K562 (cell line): Measurements from ENCODE around the gene C22orf39. TPM values are rescaled to one million over a fixed set of nuclear protein-coding genes. Genes with fewer than 3 reads are reported as not detected.

Experiments
- BCOR ChIP-seq: fragments of 450-650 bp; IDR thresholded peaks from 2 replicates; pipeline ENCODE4 v1.6.1; 2016
- RBFOX2 ChIP-seq: fragments of 200-400 bp; formaldehyde crosslinking; IDR thresholded peaks from 2 replicates; pipeline ENCODE4 v1.6.1; 2017; ENCODE audit warnings: low read depth, mild to moderate bottlenecking, low read length, moderate library complexity
- SETDB1 ChIP-seq: IDR thresholded peaks from one replicate; pipeline ENCODE4 v1.6.1; 2012; ENCODE audit warnings: low read length, control low read depth, inconsistent platforms
- polyA plus RNA-seq, 8 experiments: library from polyadenylated mRNA; depleted of rRNA in 4 of 8; stranded (reverse) in 5 of 8; unstranded in 3 of 8; fragments of >200 nt; fragmentation: Nextera tagmentation in 2 of 8; fragmentation: Illumina TruSeq in 1 of 8; extraction: Ambion mirVana in 2 of 8; extraction: Trizol in 1 of 8; gene quantifications; 2 replicates each; pipeline versions ENCODE4 v1.2.1 to v1.2.3, GENCODE V29; 2011 to 2014; ENCODE audit warnings: inconsistent platforms in 1 of 8, missing spikeins in 1 of 8
- total RNA-seq, 7 experiments: library from RNA; depleted of rRNA in 6 of 7; stranded (reverse); fragments of >200 nt in 6 of 7; fragmentation: Illumina TruSeq in 2 of 7; extraction: Trizol in 2 of 7; gene quantifications; 2 replicates each; pipeline versions ENCODE4 v1.2.1 to v1.2.3, GENCODE V29; 2011 to 2021; ENCODE audit warnings: low replicate concordance in 1 of 7
- TF ChIP-seq, protein P1 (sequence below): fragments of 200-600 bp; sonication (generic); IDR thresholded peaks from one replicate; pipeline ENCODE4 v1.6.1; 2012; ENCODE audit warnings: mild to moderate bottlenecking, low read depth, low read length, inconsistent platforms
- TF ChIP-seq, protein P2 (sequence below): IDR thresholded peaks from 2 replicates; pipeline ENCODE4 v1.6.1; 2011; ENCODE audit not compliant: insufficient read length; ENCODE audit errors: extremely low read depth
- TF ChIP-seq, protein P3 (sequence below), 2 experiments: fragments of 450-650 bp; IDR thresholded peaks; 2 replicates each; pipeline ENCODE4 v1.6.1; 2018; ENCODE audit warnings: mild to moderate bottlenecking in 2 of 2, low read depth in 1 of 2; ENCODE audit not compliant: partially characterized antibody in 2 of 2
- TF ChIP-seq, protein P4 (sequence below): fragments of 250-450 bp; sonication (Bioruptor Pico); IDR thresholded peaks from 2 replicates; pipeline ENCODE4 v1.4.0; 2020; ENCODE audit warnings: mild to moderate bottlenecking, moderate library complexity, borderline replicate concordance

The C22orf39 gene
- total and polyA plus RNA-seq, 9 of the 15 experiments (the other 6 are each of a cell fraction or from before 2014, with no cell fraction given), result 20.4 to 139 (median 66.8) TPM

DNA sequence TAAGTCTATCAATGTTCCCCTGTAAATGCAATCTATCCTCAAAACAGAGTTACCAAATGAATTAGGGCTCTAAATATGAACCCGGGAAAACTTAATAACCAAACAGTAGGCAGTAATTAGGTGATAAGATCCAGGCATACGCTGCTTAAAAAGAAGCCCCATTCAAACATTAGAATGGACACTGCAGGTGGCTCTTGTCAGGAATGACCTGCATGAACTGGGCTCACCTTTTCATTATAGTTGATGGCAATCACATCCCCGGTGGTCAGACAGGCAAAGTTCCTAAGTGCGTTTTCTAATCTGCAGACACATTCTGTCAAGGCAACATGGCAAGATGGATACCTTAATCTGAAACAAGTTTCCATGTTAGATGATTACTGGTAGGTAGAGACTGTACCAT is 17.5 kb upstream of the C22orf39 start (continued):
- TF ChIP-seq, protein P1, sequence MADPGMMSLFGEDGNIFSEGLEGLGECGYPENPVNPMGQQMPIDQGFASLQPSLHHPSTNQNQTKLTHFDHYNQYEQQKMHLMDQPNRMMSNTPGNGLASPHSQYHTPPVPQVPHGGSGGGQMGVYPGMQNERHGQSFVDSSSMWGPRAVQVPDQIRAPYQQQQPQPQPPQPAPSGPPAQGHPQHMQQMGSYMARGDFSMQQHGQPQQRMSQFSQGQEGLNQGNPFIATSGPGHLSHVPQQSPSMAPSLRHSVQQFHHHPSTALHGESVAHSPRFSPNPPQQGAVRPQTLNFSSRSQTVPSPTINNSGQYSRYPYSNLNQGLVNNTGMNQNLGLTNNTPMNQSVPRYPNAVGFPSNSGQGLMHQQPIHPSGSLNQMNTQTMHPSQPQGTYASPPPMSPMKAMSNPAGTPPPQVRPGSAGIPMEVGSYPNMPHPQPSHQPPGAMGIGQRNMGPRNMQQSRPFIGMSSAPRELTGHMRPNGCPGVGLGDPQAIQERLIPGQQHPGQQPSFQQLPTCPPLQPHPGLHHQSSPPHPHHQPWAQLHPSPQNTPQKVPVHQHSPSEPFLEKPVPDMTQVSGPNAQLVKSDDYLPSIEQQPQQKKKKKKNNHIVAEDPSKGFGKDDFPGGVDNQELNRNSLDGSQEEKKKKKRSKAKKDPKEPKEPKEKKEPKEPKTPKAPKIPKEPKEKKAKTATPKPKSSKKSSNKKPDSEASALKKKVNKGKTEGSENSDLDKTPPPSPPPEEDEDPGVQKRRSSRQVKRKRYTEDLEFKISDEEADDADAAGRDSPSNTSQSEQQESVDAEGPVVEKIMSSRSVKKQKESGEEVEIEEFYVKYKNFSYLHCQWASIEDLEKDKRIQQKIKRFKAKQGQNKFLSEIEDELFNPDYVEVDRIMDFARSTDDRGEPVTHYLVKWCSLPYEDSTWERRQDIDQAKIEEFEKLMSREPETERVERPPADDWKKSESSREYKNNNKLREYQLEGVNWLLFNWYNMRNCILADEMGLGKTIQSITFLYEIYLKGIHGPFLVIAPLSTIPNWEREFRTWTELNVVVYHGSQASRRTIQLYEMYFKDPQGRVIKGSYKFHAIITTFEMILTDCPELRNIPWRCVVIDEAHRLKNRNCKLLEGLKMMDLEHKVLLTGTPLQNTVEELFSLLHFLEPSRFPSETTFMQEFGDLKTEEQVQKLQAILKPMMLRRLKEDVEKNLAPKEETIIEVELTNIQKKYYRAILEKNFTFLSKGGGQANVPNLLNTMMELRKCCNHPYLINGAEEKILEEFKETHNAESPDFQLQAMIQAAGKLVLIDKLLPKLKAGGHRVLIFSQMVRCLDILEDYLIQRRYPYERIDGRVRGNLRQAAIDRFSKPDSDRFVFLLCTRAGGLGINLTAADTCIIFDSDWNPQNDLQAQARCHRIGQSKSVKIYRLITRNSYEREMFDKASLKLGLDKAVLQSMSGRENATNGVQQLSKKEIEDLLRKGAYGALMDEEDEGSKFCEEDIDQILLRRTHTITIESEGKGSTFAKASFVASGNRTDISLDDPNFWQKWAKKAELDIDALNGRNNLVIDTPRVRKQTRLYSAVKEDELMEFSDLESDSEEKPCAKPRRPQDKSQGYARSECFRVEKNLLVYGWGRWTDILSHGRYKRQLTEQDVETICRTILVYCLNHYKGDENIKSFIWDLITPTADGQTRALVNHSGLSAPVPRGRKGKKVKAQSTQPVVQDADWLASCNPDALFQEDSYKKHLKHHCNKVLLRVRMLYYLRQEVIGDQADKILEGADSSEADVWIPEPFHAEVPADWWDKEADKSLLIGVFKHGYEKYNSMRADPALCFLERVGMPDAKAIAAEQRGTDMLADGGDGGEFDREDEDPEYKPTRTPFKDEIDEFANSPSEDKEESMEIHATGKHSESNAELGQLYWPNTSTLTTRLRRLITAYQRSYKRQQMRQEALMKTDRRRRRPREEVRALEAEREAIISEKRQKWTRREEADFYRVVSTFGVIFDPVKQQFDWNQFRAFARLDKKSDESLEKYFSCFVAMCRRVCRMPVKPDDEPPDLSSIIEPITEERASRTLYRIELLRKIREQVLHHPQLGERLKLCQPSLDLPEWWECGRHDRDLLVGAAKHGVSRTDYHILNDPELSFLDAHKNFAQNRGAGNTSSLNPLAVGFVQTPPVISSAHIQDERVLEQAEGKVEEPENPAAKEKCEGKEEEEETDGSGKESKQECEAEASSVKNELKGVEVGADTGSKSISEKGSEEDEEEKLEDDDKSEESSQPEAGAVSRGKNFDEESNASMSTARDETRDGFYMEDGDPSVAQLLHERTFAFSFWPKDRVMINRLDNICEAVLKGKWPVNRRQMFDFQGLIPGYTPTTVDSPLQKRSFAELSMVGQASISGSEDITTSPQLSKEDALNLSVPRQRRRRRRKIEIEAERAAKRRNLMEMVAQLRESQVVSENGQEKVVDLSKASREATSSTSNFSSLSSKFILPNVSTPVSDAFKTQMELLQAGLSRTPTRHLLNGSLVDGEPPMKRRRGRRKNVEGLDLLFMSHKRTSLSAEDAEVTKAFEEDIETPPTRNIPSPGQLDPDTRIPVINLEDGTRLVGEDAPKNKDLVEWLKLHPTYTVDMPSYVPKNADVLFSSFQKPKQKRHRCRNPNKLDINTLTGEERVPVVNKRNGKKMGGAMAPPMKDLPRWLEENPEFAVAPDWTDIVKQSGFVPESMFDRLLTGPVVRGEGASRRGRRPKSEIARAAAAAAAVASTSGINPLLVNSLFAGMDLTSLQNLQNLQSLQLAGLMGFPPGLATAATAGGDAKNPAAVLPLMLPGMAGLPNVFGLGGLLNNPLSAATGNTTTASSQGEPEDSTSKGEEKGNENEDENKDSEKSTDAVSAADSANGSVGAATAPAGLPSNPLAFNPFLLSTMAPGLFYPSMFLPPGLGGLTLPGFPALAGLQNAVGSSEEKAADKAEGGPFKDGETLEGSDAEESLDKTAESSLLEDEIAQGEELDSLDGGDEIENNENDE, result no peak
- TF ChIP-seq SETDB1 (no peak), BCOR (no peak), RBFOX2 (no peak)
- TF ChIP-seq, protein P2, sequence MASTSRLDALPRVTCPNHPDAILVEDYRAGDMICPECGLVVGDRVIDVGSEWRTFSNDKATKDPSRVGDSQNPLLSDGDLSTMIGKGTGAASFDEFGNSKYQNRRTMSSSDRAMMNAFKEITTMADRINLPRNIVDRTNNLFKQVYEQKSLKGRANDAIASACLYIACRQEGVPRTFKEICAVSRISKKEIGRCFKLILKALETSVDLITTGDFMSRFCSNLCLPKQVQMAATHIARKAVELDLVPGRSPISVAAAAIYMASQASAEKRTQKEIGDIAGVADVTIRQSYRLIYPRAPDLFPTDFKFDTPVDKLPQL, result no peak
- TF ChIP-seq, protein P3, sequence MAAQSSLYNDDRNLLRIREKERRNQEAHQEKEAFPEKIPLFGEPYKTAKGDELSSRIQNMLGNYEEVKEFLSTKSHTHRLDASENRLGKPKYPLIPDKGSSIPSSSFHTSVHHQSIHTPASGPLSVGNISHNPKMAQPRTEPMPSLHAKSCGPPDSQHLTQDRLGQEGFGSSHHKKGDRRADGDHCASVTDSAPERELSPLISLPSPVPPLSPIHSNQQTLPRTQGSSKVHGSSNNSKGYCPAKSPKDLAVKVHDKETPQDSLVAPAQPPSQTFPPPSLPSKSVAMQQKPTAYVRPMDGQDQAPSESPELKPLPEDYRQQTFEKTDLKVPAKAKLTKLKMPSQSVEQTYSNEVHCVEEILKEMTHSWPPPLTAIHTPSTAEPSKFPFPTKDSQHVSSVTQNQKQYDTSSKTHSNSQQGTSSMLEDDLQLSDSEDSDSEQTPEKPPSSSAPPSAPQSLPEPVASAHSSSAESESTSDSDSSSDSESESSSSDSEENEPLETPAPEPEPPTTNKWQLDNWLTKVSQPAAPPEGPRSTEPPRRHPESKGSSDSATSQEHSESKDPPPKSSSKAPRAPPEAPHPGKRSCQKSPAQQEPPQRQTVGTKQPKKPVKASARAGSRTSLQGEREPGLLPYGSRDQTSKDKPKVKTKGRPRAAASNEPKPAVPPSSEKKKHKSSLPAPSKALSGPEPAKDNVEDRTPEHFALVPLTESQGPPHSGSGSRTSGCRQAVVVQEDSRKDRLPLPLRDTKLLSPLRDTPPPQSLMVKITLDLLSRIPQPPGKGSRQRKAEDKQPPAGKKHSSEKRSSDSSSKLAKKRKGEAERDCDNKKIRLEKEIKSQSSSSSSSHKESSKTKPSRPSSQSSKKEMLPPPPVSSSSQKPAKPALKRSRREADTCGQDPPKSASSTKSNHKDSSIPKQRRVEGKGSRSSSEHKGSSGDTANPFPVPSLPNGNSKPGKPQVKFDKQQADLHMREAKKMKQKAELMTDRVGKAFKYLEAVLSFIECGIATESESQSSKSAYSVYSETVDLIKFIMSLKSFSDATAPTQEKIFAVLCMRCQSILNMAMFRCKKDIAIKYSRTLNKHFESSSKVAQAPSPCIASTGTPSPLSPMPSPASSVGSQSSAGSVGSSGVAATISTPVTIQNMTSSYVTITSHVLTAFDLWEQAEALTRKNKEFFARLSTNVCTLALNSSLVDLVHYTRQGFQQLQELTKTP (IDR thresholded peaks at IDR 0.05; ENCODE audit: low read depth in 1 of 2, partially characterized antibody in 2 of 2), result no peak
- TF ChIP-seq, protein P4, sequence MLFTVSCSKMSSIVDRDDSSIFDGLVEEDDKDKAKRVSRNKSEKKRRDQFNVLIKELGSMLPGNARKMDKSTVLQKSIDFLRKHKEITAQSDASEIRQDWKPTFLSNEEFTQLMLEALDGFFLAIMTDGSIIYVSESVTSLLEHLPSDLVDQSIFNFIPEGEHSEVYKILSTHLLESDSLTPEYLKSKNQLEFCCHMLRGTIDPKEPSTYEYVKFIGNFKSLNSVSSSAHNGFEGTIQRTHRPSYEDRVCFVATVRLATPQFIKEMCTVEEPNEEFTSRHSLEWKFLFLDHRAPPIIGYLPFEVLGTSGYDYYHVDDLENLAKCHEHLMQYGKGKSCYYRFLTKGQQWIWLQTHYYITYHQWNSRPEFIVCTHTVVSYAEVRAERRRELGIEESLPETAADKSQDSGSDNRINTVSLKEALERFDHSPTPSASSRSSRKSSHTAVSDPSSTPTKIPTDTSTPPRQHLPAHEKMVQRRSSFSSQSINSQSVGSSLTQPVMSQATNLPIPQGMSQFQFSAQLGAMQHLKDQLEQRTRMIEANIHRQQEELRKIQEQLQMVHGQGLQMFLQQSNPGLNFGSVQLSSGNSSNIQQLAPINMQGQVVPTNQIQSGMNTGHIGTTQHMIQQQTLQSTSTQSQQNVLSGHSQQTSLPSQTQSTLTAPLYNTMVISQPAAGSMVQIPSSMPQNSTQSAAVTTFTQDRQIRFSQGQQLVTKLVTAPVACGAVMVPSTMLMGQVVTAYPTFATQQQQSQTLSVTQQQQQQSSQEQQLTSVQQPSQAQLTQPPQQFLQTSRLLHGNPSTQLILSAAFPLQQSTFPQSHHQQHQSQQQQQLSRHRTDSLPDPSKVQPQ (CRISPR knock-in tag), result no peak
